ENCODE data around the gene RERE. TPM values are rescaled to one million over a fixed set of nuclear protein-coding genes. Genes with fewer than 3 reads are reported as not detected.

RERE gene
- total RNA-seq, 1 experiment from 2014 or later: 20.0 TPM

GRCh38 chr1:8407652-8408051 lies 409.8 kb downstream of the RERE start:
- in situ Hi-C loops (cut with HindIII; ENCODE audit: low pct_unique_long_range_greater_than_20kb, low sequenced_read_pairs): no loop called here
- no peak for DNase-seq (ENCODE audit: low read depth, low spot score)

- in situ Hi-C loops (cut with HindIII; ENCODE audit: low pct_unique_long_range_greater_than_20kb, low sequenced_read_pairs): no loop called here
- no peak for DNase-seq (ENCODE audit: low read depth, low spot score)
Observed at GRCh38 chr1:8406960-8407359, 410.5 kb downstream of the RERE start.

- no peak for DNase-seq (ENCODE audit: low read depth, low spot score)
- in situ Hi-C loops (cut with HindIII; ENCODE audit: low pct_unique_long_range_greater_than_20kb, low sequenced_read_pairs): no loop called here
Observed at GRCh38 chr1:8406011-8406410, 411.4 kb downstream of the RERE start.

GRCh38 chr1:8404460-8405370 lies 412.7 kb downstream of the RERE start:
- in situ Hi-C loops (cut with HindIII; ENCODE audit: low pct_unique_long_range_greater_than_20kb, low sequenced_read_pairs): no loop called here
- DNase-seq (ENCODE audit: low read depth, low spot score): no peak

GRCh38 chr1:8402109-8402710 lies 415.2 kb downstream of the RERE start:
- no peak for DNase-seq (ENCODE audit: low read depth, low spot score)
- in situ Hi-C loops (cut with HindIII; ENCODE audit: low pct_unique_long_range_greater_than_20kb, low sequenced_read_pairs): no loop called here

- in situ Hi-C loops (cut with HindIII; ENCODE audit: low pct_unique_long_range_greater_than_20kb, low sequenced_read_pairs): no loop called here
Observed at GRCh38 chr1:8398677-8399076, 418.8 kb downstream of the RERE start.

GRCh38 chr1:8398086-8398485 lies 419.4 kb downstream of the RERE start:
- no peak for DNase-seq (ENCODE audit: low read depth, low spot score)
- in situ Hi-C loops (cut with HindIII; ENCODE audit: low pct_unique_long_range_greater_than_20kb, low sequenced_read_pairs): no loop called here

More at GRCh38 chr1:8398677-8399076, 418.8 kb downstream of the RERE start:
- DNase-seq (ENCODE audit: low read depth, low spot score): no peak

- no peak for DNase-seq (ENCODE audit: low read depth, low spot score)
Observed at GRCh38 chr1:8397511-8397910, 419.9 kb downstream of the RERE start.

GRCh38 chr1:8396786-8397406 lies 420.5 kb downstream of the RERE start:
- in situ Hi-C loops (cut with HindIII; ENCODE audit: low pct_unique_long_range_greater_than_20kb, low sequenced_read_pairs): no loop called here
- no peak for DNase-seq (ENCODE audit: low read depth, low spot score)

More at GRCh38 chr1:8397511-8397910, 419.9 kb downstream of the RERE start:
- in situ Hi-C loops (cut with HindIII; ENCODE audit: low pct_unique_long_range_greater_than_20kb, low sequenced_read_pairs): no loop called here

GRCh38 chr1:8396083-8396785 lies 421.2 kb downstream of the RERE start:
- in situ Hi-C loops (cut with HindIII; ENCODE audit: low pct_unique_long_range_greater_than_20kb, low sequenced_read_pairs): no loop called here
- DNase-seq (ENCODE audit: low read depth, low spot score): no peak

GRCh38 chr1:8395433-8395866 lies 422.0 kb downstream of the RERE start:
- in situ Hi-C loops (cut with HindIII; ENCODE audit: low pct_unique_long_range_greater_than_20kb, low sequenced_read_pairs): no loop called here

GRCh38 chr1:8394456-8395321 lies 422.8 kb downstream of the RERE start:
- in situ Hi-C loops (cut with HindIII; ENCODE audit: low pct_unique_long_range_greater_than_20kb, low sequenced_read_pairs): no loop called here
- DNase-seq (ENCODE audit: low read depth, low spot score): no peak

More at GRCh38 chr1:8395433-8395866, 422.0 kb downstream of the RERE start:
- DNase-seq (ENCODE audit: low read depth, low spot score): no peak

GRCh38 chr1:8392522-8392921 lies 424.9 kb downstream of the RERE start:
- in situ Hi-C loops (cut with HindIII; ENCODE audit: low pct_unique_long_range_greater_than_20kb, low sequenced_read_pairs): no loop called here
- no peak for DNase-seq (ENCODE audit: low read depth, low spot score)

- no peak for DNase-seq (ENCODE audit: low read depth, low spot score)
- in situ Hi-C loops (cut with HindIII; ENCODE audit: low pct_unique_long_range_greater_than_20kb, low sequenced_read_pairs): no loop called here
Observed at GRCh38 chr1:8390707-8391106, 426.7 kb downstream of the RERE start.

- in situ Hi-C loops (cut with HindIII; ENCODE audit: low pct_unique_long_range_greater_than_20kb, low sequenced_read_pairs): no loop called here
- no peak for DNase-seq (ENCODE audit: low read depth, low spot score)
Observed at GRCh38 chr1:8389958-8390535, 427.4 kb downstream of the RERE start.

GRCh38 chr1:8388732-8389562 lies 428.5 kb downstream of the RERE start:
- in situ Hi-C loops (cut with HindIII; ENCODE audit: low pct_unique_long_range_greater_than_20kb, low sequenced_read_pairs): no loop called here
- DNase-seq (ENCODE audit: low read depth, low spot score): no peak
